ENCODE data around the gene ALOX5.
"Not testable (repeated sequence)": the region's sequence is repeated elsewhere in the genome, so short reads cannot be mapped to it uniquely, and the experiment has no call there.

The ALOX5 gene

GRCh38 chr10:45399113-45399512, 25.1 kb downstream of the ALOX5 start:
- no peak for TF ChIP-seq CTCF (IDR thresholded peaks at IDR 0.05; ENCODE audit: control insufficient read depth, insufficient read depth, low read depth, low read length, missing control alignments)
- H3K4me3 ChIP-seq (ENCODE audit: control insufficient read depth, low read depth, low read length): no peak overlapping the region
- no peak for DNase-seq (ENCODE audit: low read depth)

GRCh38 chr10:45403151-45403550, 29.1 kb downstream of the ALOX5 start:
- DNase-seq (ENCODE audit: low read depth): no peak
- TF ChIP-seq CTCF (IDR thresholded peaks at IDR 0.05; ENCODE audit: control insufficient read depth, insufficient read depth, low read depth, low read length, missing control alignments): no peak
- H3K4me3 ChIP-seq (ENCODE audit: control insufficient read depth, low read depth, low read length): no peak overlapping the region

GRCh38 chr10:45404087-45404769, 30.2 kb downstream of the ALOX5 start:
- TF ChIP-seq CTCF (IDR thresholded peaks at IDR 0.05; ENCODE audit: control insufficient read depth, insufficient read depth, low read depth, low read length, missing control alignments): no peak
- no peak for DNase-seq (ENCODE audit: low read depth)

DNA sequence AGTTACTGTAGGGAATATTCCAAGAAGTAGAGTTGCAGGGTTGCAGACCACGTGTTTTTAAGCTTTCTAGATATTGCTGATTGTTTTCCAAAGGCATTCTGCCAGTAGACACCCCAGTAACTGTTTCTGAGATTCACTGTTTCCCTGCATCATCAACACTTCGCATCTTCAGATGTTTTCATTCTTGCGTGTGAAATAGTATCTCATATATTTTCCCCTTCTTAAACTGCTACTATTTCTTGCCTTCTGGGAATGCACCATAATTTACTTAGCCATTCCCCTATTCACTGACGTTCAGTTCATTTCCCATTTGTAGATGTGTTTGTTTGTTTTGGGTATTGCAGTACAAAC, 30.7 kb downstream of the ALOX5 start:
- TF ChIP-seq CTCF (IDR thresholded peaks at IDR 0.05; ENCODE audit: control insufficient read depth, insufficient read depth, low read depth, low read length, missing control alignments): no peak
- no peak for DNase-seq (ENCODE audit: low read depth)
- no peak overlapping the region for H3K4me3 ChIP-seq (ENCODE audit: control insufficient read depth, low read depth, low read length)

More at GRCh38 chr10:45404087-45404769, 30.2 kb downstream of the ALOX5 start:
- no peak overlapping the region for H3K4me3 ChIP-seq (ENCODE audit: control insufficient read depth, low read depth, low read length)

DNA sequence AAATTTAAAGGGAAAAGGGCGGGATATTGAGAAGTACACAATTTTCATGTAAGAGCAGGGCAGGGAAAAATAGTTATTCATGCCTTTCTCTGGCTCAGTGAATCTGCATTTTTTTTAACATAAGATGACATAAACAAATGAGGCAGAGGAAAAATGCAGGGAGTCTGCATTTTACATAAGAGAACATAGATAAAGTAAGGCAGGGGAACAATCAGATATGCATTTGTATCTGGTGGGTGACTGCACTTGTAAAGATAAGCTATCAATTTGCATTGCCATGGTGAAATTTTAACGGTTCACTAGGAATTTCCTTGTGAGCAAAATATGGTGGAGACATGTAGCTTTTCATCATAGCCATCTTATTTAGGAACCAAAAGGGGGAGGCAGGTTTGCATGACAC, 33.5 kb downstream of the ALOX5 start:
- H3K4me3 ChIP-seq (ENCODE audit: control insufficient read depth, low read depth, low read length): no peak overlapping the region
- no peak for DNase-seq (ENCODE audit: low read depth)
- no peak for TF ChIP-seq CTCF (IDR thresholded peaks at IDR 0.05; ENCODE audit: control insufficient read depth, insufficient read depth, low read depth, low read length, missing control alignments)

- DNase-seq (ENCODE audit: low read depth): no peak
- H3K4me3 ChIP-seq (ENCODE audit: control insufficient read depth, low read depth, low read length): no peak overlapping the region
- no peak for TF ChIP-seq CTCF (IDR thresholded peaks at IDR 0.05; ENCODE audit: control insufficient read depth, insufficient read depth, low read depth, low read length, missing control alignments)
Observed at GRCh38 chr10:45408421-45409319, 34.7 kb downstream of the ALOX5 start.

DNA sequence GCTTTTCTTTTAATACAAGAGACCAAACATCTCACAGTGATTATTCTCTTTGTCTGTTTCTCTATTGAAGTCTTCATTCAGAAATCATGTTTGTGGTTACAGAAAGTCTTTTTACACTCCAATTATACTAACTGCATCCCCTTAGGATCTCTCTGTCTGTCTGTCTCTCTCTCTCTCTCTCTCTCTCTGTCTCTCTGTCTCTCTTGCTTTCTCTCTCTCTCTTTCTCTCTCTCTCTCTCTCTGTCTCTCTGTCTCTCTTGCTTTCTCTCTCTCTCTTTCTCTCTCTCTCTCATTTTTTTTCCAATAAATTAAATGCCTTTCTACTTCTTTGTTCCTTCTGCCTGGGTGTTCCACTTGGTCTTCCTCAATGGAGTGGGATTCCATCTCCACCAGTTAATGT, 35.3 kb downstream of the ALOX5 start:
- H3K4me3 ChIP-seq (ENCODE audit: control insufficient read depth, low read depth, low read length); DNase-seq (ENCODE audit: low read depth): not testable (repeated sequence)
